Measurements from ENCODE around the gene RBBP4.
A peak's percentile ranks its signal among the peaks of the same experiment; 100 is the strongest.
"Not testable (repeated sequence)": the region's sequence is repeated elsewhere in the genome, so short reads cannot be mapped to it uniquely, and the experiment has no call there.

The RBBP4 gene

DNA sequence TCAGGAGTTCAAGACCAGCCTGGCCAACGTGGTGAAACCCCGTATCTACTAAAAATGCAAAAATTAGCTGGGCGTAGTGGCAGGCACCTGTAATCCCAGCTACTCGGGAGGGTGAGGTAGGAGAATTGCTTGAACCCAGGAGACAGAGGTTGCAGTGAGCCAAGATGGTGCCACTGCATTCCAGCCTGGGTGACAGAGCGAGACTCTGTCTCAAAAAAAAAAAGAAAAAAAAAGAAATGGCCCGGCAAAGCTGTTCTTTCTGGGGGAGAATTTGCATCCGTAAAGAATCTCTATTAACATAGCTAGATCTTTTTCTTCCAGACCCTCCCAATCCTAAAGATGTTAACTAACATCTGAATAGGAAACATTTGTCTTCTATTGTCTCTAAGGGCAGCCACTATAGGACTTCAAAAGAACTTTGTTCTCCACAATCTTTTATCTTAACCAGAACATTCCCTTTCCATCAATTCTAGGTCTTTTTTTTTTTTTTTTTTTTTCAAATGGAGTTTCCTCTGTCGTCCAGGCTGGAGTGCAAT, 8.6 kb upstream of the RBBP4 start:
- DNase-seq: not testable (repeated sequence)

DNA sequence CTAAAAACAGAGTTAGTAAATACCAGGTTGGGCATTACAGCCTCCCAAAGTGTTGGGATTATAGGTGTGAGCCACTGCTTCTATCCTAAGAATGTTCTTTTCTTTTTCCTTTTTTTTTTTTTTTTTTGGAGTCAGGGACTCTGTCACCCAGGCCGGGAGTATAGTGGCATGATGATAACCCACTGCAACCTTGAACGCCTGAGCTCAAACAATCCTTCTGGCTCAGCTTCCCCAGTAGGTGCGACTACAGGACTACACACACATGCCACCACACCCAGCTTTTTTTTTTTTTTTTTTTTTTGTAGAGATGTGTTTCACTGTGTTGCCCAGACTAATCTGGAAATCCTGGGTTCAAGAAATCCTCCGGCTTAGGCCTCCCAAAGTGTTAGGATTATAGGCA, 6.6 kb upstream of the RBBP4 start:
- DNase-seq: no peak

DNA sequence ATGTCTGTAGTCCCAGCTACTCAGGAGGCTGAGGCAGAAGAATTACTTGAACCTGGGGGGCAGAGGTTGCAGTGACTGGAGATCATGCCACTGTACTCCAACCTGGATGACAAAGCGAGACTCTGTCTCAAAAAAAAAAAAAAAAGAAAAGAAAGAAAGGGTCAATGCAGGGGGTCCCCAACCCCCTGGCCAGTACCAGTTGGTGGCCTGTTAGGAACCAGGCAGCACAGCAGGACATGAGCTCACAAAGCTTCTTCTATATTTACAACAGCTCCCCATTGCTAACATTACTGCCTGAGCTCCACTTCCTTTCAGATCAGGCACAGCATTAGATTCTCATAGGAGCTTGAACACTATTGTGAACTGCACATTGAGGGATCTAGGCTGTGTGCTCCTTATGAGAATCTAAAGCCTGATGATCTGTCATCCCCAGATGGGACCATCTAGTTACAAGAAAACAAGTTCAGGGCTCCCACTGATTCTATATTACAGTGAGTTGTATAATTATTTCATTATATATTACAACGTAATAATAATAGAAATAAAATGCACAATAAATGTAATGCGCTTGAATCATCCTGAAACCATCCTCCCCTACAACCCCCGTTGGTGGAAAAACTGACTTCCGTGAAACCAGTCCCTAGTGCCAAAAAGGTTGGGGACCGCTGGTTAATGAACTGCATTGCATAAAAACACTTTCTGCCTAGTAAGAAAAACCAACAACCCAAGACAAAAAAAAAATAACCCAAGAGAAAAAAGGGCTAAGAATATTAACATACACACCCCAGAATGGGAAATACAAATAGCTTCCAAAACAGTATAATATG, 3.5 kb upstream of the RBBP4 start:
- no peak for DNase-seq

DNA sequence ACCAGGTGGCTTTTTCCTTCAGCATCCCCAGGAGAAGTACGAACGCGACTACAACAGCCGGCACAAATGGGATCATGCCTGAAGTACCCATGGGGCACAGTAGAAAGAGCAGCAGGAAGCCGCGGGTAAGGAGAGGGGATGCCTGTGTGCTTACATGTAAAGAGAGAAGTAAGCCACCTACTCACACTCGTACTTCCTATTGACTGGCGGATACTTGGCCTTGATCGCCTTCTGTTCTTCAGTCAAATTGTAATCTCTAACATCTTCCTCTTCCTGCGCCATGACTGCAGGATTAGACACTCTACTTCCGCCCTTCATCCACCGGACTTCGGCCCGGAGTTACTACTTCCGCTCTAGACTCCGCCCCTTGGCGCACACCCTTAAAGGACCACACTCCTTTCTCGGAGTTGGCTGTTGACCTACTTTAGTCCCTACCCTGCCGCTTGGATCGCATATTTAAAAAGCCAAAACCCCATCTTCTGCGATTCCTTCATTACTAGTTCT, 708 bp upstream of the RBBP4 start, which contains the start of gene ZBTB8OS:
TSS of gene ZBTB8OS (minus strand) at position 303 of the 504 bp plus-strand sequence. CDS start at position 282, 21 bp downstream.
- peak; percentile 78 to 92 for DNase-seq

DNA sequence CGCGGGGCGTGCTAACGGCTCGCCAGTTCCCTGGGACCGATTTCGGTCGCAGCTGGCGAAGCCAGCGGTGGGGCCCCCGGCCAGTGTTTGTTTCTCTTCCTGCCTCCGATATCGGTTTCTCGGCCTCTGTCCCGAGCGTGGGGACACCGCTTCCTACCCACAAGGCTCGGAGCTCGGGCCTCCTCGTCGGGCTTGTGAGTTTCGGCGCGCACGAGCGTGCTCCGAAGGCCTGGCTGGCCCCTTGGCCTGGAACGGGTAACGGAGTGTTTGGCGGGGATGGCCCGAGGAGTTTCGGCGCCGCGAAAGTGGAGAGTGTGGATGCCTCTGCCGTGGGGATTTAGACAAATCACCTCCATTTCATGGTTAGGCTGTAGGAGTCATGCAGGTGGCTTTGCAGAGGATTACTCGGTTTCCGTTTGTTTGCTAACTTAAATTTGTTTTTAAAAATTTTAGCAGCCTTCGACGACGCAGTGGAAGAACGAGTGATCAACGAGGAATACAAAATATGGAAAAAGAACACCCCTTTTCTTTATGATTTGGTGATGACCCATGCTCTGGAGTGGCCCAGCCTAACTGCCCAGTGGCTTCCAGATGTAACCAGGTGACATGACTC, 559 bp downstream of the RBBP4 start:
- DNase-seq: no peak

DNA sequence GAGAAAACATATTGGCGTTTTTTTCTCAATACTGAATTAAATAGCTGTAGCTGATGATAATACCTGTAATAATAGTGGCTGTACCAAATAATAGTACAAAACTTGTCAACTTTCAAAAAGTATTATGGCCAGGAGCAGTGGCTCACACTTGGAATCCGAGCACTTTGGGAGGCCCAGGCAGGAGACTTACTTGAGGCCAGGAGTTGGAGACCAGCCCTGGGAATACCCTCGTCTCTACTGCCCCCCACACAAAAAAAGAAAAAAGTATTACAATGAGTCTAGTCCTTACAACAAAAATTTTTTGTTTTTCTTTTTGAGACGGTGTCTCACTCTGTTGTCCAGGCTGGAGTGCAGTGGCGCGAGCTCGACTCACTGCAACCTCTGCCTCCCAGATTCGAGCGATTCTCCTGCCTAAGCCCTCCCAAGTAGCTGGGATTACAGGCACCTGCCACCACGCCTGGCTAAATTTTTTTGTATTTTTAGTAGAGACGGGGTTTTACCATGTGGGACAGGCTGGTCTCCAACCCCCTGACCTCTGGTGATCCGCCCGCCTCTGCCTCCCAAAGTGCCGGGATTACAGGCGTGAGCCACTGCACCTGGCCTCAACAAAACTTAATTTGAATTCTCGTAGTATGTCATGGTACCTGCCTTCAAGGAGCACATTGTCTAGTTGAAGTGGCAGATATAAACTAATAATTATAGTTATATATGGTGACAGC, 1.4 kb downstream of the RBBP4 start:
- no peak for DNase-seq

DNA sequence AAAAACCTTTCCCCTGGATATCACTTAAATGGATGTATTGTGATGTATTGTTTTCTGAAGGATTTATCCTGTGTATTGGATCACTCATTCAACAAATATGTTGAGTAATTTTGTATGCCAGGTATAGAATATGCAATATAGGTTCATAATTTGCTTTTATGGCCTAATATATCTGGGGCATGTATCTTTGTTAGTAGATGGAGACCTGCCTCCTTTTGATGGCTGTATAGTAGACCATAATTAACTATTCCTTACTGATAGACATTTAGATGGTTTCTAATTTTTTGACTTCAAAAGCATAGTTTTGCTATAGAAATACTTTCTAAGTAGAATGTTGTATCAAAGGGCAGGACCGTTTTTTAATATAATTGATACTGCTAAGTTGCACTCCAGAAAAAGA, 8.6 kb downstream of the RBBP4 start:
- no peak for DNase-seq

DNA sequence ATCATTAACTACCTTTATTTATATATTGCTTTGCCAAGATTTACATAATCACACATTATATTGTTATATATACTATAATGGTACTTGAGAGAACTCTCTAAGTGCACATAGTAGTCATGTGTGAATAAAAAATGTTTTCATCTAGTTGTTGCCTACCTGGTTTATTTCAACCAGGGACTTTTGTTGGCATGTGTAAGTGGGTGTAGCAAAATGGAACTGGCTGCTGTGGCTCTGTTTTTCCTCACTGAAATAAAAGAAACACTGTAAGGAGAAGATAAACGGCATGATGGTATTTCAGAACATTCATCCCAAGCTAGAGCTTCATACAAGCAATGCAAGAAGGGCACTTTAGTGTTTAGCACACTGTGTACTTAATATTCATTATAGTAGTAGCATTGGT, 14.9 kb downstream of the RBBP4 start:
- no peak for DNase-seq

DNA sequence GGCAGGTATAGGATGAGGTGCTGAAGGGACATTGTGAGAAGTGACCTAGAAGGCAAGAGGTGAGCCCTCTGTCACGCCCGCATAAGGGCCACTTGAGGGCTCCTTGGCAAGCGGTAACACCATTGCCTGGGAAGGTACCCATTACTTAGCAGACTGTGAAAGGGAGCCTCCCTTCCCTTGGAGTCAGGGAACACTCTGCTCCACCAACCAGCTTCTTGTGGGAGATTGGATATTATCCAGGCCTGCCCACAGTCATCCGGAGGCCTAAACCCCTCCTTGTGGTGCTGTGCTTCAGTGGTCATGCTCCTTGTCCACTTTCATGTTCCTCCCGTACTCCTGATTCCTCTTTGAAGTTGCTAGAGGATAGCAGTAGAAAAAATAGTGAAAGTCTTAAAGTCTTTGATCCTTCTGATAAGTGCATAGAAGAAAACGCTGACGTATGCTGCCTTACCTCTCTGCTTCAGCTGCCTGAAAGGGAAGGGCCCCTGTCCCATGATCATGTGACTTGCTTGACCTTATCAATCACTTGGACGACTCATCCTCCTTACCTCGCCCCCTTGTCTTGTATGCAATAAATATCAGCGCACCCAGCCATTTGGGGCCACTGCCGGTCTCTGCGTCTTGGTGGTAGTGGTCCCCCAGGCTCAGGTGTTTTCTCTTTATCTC, 16.0 kb downstream of the RBBP4 start:
- DNase-seq: no peak

DNA sequence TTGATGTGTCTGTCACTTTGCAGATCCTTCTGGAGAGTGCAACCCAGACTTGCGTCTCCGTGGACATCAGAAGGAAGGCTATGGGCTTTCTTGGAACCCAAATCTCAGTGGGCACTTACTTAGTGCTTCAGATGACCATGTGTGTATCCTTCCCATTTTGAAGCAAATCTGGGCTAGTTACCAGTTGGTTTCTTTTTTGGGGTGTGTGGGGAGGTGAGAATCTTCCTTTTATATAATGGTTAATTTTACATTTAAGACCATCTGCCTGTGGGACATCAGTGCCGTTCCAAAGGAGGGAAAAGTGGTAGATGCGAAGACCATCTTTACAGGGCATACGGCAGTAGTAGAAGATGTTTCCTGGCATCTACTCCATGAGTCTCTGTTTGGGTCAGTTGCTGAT, 17.7 kb downstream of the RBBP4 start:
- not testable (repeated sequence) for DNase-seq

DNA sequence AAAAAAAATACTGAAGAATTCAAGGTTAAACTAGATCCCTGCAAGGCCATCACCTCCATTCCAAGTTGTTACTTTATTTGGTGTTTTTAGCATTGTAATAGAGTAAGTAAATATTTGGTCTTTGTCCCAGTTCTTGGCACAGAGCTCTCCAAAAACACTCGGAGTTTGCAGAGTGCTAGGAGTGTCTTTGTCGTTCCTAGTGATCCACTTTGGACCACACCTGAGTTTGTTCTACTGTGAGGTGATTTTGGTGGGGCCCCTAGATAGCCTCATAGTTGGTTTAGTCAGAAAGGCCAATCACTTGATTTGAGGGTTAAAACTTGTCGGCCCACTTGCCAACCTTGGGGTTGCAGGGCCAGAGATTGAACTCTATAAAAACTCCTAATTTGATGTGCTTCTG, 25.9 kb downstream of the RBBP4 start:
- no peak for DNase-seq

DNA sequence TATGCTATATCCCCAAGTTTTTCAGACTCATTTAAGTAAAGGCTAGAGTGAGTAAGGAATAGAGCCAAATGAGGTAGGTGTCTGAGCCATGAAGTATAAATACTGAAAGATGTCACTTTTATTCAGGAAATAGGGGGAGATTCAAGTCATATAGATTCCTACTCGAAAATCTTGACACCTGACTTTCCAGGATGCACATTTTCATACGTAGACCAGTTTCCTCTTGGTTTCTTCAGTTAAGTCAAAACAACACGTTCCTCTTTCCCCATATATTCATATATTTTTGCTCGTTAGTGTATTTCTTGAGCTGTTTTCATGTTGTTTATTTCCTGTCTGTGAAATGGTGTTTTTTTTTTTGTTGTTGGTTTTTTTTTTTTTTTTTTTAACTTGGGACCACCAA, 29.0 kb downstream of the RBBP4 start:
- not testable (repeated sequence) for DNase-seq

DNA sequence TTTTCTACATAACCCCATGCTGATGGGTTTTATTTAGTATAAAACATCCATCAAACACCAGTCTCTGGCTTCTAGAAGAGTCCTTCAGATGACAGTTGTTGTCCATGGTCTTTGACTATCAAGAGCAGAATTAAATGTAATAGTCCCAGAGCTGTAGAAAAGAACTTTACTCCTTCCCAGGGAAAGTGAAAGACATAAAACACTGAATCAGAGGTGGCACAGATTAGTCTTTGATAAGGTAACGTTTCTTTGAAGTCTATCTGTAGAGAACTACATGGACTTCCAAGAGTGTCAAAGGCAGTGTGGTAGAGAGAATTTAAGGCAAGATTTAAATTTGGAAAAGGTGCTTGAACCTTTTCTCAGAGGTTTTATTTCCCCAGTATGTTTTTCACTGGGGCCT, 29.6 kb downstream of the RBBP4 start:
- no peak for DNase-seq

DNA sequence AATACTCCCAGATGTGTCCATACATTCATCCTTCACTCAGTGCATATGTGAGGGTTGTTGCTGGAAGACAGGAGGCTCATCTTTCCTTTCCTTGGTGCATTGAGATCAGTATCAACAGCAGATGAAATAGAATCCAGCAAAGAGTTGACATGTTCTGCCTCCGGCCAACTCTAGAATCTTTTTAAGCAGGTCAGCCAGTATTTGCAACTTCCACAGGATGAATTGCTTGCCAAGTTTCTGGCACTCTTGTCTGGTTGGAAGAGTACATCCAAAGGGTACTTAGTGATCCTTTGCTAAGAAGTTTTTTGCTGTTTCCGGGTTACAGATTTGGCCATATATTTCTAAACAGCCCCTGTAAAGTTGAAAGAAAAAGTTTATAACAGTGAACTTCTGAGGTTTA, 30.5 kb downstream of the RBBP4 start:
- DNase-seq: no peak

DNA sequence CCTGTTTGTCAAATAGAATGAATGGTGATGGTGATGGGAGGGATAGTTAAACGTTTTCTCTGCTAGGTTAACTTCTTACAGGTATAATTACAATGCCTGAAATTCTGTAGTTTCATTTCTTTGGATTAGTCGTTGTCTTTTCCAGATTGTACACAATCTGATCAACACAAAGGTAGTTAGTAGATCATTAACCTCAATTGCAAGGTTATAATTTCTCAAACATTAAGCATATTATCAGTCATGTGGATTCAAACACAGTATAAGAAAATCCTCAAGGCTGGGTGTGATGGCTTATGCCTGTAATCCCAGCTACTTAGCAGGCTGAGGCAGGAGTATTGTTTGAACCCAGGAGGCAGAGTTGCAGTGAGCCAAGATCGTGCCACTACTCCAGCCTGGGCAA, 31.0 kb downstream of the RBBP4 start:
- no peak for DNase-seq

DNA sequence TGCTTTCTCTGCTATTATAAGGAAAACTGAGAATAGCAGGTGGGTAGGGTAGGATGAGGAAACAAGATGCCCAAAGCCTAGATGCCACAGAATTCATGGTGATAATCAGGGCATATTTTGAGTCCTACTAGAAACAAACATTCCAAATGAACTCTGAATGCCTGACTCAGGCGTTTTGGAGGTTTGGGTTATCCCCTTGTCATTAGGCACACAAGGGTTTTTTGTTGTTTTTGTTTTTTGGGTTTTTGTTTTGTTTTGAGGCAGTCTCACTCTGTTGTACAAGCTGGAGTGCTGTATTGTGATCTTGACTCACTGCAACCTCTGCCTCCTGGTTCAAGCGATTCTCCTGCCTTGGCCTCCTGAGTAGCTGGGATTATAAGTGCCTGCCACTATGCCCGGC, 32.4 kb downstream of the RBBP4 start:
- DNase-seq: no peak

DNA sequence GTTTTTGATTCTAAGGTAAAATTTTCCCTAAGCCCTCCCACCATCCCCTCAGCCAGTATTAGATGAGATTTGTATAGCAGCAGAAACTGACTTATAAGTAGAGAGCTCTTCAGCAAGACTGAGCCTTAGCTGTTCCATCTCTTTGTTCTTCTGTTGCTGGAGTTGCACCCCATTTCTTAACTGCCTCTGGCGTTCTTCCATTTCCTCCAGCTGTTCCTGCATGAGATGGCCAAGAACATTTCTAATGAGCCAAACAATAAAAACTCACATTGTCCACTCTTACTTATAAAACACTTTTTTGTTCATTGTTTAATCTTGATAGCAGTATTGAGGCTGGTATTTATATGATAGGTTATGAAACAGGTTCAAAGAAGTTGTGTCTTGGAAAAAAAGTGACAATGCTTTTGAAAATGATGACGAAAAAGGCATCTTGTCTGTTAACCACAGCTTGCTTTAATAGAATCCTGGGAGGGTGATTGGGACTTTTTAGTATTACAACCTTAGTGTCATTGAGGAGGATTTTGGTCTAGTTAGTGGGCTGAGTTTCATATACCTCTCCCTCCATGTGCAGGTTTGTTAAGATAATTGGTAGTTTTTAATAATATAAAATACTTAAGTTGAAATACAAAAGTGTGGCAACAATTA, 33.3 kb downstream of the RBBP4 start:
- no peak for DNase-seq

DNA sequence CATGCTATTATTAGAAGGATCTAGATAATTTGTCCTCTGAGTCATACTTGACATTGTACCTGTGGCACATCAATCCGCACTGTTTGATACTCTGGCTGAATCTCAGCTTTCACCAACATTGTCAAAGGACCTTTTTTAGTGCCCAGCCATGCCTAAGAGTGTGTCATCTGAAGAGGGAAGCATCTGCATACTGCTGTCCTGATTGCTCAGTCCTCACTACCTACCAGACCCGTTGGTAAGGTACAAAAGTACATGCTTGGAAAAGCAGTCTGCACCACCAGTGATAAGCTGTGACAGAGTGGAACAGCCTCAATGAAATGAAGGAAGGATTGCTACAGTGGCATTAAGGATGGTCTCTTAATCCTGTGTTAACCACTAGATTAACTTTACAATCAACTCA, 34.5 kb downstream of the RBBP4 start:
- no peak for DNase-seq

DNA sequence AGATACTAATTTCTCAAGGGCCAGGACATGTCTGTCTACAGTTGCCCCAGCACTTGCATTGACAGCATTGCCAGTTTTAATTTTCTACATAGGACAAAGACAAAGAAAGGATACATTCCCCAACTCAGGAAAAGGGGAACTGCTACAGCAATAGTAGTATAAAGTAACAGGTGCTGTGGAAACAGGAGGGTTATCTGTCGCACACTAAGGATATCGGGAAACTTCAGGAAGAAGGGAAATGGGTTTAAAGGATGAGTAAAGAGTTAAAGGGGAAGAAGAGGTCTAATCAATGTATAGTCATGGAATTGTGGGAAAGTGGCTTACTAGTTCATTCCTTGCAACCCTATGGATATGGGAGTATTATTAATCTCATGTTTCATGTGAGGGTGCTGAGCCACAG, 35.4 kb downstream of the RBBP4 start:
- DNase-seq: no peak

DNA sequence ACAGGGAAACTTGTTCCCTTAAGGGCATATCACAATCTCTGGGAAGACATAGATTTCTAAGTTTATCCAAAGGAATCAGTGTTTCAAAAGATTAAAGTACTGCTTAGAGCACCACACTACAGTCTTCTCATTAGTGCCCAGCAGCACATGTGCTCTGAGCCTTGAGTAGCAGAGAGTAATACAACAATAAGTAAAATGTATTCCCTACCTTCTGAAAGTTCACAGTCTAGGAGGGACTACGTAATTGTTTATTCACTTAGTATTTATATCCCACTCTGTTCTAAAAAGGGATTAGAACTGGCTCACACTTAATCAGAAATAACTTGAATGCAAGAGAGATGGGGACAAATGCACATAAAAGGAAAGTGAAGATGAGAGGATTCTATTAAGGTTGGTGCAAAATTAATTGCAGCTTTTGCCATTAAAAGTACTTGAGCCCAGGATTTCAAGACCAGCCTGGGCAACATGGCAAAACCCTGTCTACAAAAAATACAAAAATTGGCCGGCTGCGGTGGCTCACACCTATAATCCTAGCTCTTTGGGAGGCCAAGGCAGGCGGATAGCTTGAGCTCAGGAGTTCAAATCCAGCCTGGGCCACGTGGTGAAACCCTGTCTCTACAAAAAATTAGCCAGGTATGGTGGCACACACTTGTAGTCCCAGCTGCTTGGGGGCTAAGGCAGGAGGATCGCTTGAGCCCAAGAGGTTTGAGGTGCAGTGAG, 42.6 kb downstream of the RBBP4 start:
- no peak for DNase-seq

DNA sequence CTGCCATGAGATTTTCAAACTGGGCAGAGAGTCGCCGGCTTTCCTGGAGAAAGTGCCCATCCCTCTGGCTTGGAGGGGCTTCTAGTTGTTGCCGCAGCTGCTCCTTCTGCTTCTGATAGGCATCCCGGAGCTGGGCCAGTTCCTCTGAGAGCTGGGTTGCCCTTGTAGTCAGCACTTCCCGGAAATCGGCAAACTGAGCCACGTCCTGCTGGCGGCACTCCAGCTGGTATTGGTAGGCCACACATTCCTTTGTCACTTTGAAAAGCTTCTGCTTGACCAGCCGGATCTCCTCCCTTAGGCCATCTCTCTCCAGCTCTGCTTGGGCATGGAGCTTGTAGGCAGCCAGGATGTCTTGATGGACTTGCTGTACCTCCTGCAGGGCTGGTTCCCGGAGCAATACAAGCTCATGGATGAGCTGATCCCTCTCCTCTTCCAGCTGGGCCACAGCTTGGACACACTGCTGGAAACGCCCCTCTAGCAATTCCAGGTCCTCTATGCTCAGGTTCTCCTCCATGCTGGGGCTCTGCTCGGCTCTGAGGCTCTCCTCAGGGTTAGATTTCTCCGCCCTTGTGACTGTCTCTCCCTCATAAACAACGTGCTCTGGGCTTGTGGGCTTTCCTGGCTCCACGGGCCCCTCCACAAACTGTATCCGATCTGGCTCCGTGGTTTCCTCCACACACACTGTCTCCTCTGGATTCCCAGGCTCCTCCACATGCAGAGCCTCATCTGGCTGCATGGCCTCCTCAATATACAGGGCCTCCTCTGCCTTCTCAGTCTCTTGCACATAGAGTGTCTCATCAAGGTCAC, 44.3 kb downstream of the RBBP4 start:
- no peak for DNase-seq

Data from NCI-H187 (cell line).